C1 segment of cervical spinal cord (tissue), 14 donors: ENCODE data around the gene CA7.
"Not testable (repeated sequence)": the region's sequence is repeated elsewhere in the genome, so short reads cannot be mapped to it uniquely, and the experiment has no call there.

Experiments
- DNase-seq, 14 donors: peaks; one replicate each; lab custom pipeline; 2025; lab: John Stamatoyannopoulos, UW

Gene CA7

DNA sequence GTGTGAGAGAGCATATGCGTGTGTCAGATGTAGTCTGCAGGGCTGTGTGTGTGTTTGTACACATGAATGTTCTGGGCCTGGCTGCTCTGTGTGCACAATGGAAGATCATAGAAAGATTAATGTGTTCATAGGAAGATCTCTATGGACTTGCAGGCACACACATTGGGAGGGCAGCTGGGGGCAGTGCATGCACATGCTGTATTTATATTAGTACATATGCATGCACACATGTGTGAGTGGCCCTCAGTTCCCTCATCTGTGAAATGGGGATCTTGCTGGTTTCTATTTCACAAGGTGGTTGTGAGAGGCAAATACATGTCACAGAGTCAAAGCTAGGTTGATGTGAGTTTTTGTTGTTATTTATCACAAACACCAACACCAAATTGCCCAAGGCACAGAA lies 2.1 kb downstream of the CA7 start:
- no peak for DNase-seq

GRCh38 chr16:66846831-66847230 lies 2.6 kb downstream of the CA7 start:
- no peak for DNase-seq

DNA sequence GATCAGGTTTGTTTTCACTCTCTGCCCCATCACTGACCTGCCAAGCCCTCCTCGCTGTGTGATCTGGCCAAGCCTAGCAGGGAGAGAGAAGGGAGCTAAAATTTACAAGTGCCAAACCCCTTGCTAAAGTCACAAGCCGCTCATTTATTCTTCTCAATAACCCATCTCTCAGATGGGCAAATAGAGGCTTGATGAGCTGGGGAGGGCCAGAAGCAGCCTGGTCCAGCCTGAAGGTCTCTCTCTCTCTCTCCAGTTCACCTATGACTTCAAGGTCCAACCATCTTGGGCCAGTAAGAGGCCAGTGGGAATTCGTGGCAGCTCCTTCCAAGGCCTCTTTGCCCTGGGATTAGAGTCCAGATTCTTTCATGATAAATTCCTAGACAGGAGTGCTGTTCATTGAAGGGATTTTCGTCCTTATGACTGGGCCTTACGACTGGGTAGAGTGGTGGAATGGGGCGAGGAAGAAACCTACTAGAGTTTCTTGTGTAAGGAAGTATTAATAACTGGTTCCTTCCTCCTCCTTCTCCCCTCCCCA lies 3.4 kb downstream of the CA7 start:
- DNase-seq = no peak

- DNase-seq = no peak
Measured at GRCh38 chr16:66848172-66848571, 4.0 kb downstream of the CA7 start.

GRCh38 chr16:66849021-66849420 lies 4.8 kb downstream of the CA7 start:
- no peak for DNase-seq

GRCh38 chr16:66849549-66849948 lies 5.3 kb downstream of the CA7 start:
- no peak for DNase-seq

- no peak for DNase-seq
Measured at GRCh38 chr16:66850115-66850815, 6.1 kb downstream of the CA7 start.

- DNase-seq = no peak
Measured at GRCh38 chr16:66851166-66851964, 7.2 kb downstream of the CA7 start.

- no peak for DNase-seq
Measured at GRCh38 chr16:66853261-66854139, 9.3 kb downstream of the CA7 start.

- DNase-seq = no peak
Measured at GRCh38 chr16:66856184-66856730, 12.0 kb downstream of the CA7 start.

DNA sequence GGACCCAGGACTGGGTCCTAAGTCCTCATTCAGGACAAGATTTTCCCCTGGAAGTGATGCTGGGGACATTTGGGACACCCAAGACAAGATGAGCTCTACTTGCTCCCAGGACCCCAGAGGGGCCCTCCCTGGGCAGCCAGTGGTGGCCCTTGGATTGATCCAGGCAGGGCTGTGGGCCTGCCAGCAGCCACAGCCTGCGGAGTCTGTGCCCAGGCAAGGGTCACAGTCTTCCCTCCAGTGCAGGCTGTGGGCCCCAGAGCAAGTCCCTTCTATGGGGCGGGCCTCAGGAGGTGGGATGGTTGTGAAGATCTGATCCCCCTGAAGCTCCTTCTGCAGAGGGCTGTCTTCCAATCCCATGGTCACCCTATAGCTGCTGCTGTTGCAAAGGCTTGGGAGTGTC lies 12.6 kb downstream of the CA7 start:
- no peak for DNase-seq

- no peak for DNase-seq
Measured at GRCh38 chr16:66857437-66857836, 13.2 kb downstream of the CA7 start.

- DNase-seq = peak in 2 of 14 donors; percentile 2 to 41
Measured at GRCh38 chr16:66858740-66859396, 14.7 kb downstream of the CA7 start.

DNA sequence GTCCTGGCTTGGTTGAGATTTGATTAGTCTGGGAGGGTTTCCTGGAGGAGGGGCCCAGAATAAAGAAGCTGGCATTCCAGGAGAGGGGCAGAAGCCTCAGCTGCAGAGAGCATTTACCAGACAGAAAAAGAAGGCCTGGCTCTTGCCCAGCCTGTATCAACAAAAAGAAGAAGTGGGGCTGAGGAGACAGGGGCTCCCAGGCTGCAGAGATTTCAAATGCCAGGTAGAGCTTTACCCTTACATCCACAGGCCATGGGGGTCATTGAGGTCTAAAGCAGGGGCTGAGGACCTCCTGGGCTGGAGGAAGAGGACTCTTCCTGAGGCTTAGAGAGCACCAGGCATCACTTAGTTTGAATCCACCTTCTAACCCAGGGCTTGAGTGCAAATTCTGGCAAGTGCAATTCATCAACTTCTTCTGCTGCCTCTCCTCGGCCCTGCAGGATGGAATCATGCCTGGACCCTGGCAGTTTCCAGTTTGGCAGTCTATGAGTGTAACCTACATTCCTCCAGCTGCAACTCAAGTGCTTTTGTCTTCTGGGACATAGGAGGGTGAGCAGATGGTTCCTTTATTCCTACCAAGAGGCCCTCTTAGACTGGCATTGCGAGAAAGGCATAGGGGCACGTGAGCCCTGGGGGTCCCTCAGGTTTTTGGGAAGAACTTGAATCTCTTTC lies 15.3 kb downstream of the CA7 start:
- DNase-seq = no peak

GRCh38 chr16:66862023-66862520 lies 17.9 kb downstream of the CA7 start:
- no peak for DNase-seq

DNA sequence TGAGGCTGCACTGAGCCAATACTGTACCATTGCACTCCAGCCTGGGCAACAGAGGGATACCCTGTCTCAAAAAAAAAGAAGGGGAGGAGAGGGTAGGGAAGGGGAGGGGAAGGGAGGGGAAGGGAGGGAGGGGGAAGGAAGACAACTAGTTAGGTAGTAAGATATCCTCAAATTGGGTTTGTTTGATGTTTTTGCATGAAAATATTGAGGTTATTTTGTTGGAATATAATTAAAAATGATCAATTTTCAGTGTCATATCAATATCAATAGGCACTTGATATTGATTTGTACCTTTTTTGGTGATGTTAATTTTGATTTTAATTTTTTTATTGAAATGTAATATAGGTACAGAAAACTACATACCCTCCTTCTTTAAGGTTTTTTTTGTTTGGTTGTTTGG lies 19.5 kb downstream of the CA7 start:
- no peak for DNase-seq

DNA sequence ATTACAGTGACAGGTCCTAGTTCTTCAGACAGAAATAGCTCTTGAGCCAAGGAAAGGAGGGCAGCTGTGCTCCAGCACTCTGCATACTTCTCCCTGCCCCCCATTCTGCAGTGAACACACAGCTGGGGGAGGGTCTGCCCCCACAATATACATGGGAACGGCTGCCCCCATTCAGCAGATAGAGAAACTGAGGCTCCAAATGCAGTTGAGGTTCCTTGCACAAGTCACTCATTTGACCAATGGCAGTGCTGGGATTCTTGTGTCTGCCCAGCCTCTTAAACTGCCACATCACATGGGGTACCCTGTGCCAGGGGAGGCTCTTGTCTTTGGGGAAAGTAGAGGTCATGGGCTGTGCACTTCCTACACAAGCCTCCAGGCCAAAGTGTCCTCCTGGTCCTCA lies 25.2 kb downstream of the CA7 start:
- DNase-seq = no peak

GRCh38 chr16:66871363-66871762 lies 27.1 kb downstream of the CA7 start:
- not testable (repeated sequence) for DNase-seq

- no peak for DNase-seq
Measured at GRCh38 chr16:66871840-66872239, 27.6 kb downstream of the CA7 start.

DNA sequence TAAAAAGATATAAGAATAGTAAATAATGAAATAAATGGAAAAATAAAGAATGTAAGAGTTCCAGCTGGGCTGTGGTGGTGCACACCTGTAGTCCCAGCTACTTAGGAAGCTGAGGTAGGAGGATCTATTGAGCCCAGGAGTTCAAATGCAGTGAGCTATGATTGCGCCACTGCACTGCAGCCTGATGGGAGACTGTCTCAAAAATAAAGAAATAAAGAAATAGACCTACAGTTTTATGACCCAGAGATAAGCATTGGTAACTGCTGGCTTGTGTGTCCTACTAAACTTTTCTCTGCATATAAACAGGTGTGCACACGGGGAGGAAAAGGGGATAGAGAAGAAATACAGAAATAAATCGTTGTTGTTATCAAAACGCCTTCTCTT lies 28.3 kb downstream of the CA7 start:
- no peak for DNase-seq
